Stimulated activated naive CD4-positive, alpha-beta T cell (primary cell): ENCODE results near the gene FGFR3.

Experiments
- DNase-seq, 6 experiments: peaks; one replicate each; lab custom pipeline; 2025; lab: John Stamatoyannopoulos, UW

FGFR3 gene

GRCh38 chr4:1756893-1757779 is 36.0 kb upstream of the FGFR3 start:
- DNase-seq, result no peak

GRCh38 chr4:1757836-1758235 is 35.3 kb upstream of the FGFR3 start:
- DNase-seq, result no peak

GRCh38 chr4:1758306-1759121 is 34.6 kb upstream of the FGFR3 start:
- no peak for DNase-seq

GRCh38 chr4:1759170-1759817 is 33.8 kb upstream of the FGFR3 start:
- no peak for DNase-seq

- no peak for DNase-seq
Measured at GRCh38 chr4:1759818-1760223, 33.3 kb upstream of the FGFR3 start.

DNA sequence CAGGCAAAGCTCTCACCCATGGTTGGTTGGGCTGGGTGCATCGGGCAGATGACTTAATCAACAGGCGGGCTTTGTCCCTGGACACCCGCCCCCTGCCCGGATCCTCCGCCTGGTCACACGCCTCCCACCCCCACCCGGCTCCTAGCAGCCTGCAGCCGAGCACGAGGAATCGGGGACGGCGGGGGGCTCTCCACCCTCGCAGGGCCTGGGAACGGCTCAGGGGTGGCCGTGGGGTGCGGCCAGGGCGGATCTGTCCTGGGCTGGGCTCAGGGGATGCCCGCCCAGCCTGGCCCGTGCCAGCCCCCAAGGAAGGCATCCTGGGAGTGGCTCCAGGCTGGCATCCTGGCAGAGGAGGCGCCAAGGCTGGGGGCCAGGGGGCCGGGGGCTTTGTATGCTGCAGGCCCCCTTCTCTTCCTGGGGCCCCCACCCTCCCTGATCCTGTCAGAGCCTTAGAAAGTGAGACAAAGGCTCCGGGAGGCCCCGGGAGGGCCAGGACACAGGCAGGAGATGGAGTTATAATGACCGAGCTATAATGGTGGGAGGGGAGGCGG is 32.5 kb upstream of the FGFR3 start:
- no peak for DNase-seq

GRCh38 chr4:1761130-1761689 is 31.9 kb upstream of the FGFR3 start:
- no peak for DNase-seq

DNA sequence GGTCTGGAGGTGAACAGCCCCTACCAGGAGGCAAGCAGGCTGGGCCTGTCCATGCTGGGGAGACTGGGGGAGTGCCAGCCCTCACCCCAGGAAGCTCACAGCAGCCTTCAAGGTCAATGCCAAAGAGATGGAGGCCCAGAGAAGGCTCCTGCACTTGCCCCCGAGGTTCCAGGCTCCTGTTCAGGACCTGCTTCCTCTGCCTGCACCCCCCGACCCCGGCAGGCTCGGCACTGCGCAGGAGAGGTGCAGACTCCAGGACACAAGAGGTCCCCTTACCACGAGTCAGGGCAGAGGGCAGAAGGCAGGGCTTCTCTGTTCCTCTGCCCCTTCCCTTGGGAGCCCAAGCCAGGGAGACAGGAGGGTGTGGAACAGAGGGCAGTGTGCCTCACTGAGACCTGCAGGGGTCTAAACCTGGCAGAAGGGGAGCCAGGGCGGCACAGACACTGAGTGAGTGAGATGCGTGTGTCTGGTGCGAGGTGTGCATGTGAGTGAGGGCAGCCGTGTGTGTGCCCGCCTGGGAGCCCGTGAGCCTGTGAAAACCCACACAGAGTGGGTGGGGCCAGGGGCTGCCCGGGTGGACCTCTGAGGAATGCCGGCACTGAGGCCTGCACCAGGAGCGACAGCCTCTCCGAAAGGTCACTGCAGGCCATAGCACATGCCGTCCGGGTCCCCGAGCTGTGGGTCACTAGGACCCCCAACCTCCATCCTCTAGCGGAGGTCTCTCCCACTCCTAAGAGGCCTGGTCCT is 30.7 kb upstream of the FGFR3 start:
- DNase-seq, result no peak

DNA sequence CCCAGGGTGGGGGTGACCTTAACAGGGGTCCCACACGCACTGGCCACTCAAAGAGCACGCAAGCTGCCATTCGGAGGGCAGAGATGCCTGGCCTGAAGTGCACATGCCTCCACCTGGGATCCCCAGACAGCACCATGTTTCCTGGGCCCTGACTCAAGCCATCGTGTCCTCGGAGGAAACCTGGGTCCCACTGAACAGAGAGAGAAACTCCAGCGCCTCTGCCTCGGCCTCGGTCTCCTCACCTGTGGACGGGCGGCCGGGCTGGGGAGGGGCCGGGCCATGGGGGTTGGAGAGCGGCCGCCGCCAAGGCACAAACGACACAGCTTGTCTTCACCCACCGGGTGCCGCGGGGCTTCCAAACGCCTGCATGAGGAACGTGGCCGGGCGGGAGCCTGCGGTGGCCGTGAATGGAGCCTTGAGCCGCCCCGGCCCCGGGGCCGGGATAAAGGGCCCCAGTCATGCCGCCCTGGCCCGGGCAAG is 30.0 kb upstream of the FGFR3 start:
- no peak for DNase-seq

DNA sequence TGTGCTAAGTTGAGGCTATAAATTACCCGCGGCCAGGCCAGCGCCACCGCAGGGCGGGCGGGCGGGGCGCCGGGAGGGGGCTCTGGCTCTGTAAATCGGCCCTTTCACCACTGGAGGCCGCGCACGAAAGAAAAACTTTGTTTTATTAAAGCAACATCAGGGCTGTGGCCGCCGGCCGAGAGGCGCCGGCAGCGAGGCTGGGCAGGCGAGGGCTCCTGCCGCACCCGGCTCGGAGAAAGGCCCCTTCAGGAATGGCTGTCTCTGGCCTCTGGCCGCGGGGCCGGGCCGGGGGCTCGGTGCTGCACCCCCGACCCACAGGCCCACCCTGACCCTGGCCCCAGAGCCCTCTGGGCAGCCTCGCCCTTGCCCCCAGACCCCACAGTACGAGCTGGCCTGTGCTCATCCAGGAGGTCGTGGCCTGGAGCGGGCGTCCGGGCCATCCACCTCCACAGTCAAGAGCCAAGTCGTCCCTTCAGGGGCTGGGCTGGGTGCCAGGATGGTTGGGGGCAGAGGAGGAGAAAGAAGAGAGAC is 29.5 kb upstream of the FGFR3 start:
- no peak for DNase-seq

DNA sequence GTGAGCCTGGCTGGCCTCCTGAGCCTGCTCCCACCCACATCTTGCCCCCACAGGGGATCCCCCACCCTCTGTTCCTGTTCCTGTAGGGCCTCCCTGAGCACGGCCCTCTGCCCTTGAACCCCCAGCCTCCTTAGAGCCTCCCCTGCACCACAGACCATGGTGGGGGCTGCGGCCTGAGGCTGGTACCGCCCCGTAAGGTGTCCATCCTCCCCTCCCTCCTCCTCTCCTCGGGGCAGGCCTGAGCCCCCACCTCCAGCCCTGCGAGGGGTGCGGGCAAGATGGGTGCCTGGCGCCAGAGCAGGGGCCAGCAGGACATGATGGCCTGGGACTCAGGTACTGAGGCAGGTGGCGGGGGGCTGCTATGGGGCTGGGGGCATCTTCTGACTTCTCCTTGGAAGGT is 28.4 kb upstream of the FGFR3 start:
- no peak for DNase-seq

DNA sequence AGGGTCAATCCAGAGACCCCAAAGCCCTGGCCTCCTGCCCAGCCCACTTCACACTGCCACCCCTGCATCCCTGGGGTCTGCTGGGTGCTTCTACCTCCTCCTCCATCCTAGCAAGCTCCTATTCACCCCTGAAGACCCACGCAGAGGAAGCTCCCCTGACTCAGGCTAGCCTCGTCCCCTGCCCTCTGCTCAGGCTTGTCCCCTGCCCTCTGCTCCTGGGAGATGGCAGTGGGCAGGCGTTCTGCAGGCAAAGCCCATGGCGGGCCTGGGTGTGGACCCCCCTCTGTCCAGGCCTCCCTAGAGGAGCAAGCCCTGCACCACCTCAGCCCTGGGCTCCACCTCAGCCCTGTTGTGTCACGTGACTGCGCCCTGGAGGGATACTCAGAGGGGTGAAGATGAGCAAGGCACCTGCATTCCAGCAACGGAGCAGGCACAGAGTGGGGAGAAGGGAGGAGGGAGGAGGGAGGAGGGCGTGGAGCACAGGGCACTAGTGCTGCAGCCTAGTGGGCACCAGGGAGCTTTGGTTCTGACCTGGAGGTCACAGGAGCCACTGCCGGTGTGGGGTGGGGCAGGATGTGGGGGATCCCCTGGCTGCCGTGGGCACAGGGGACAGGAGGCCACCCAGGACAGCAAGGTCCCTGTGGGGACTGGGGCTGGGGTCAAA is 27.6 kb upstream of the FGFR3 start:
- DNase-seq, result no peak

GRCh38 chr4:1766106-1767060 is 26.7 kb upstream of the FGFR3 start:
- no peak for DNase-seq

DNA sequence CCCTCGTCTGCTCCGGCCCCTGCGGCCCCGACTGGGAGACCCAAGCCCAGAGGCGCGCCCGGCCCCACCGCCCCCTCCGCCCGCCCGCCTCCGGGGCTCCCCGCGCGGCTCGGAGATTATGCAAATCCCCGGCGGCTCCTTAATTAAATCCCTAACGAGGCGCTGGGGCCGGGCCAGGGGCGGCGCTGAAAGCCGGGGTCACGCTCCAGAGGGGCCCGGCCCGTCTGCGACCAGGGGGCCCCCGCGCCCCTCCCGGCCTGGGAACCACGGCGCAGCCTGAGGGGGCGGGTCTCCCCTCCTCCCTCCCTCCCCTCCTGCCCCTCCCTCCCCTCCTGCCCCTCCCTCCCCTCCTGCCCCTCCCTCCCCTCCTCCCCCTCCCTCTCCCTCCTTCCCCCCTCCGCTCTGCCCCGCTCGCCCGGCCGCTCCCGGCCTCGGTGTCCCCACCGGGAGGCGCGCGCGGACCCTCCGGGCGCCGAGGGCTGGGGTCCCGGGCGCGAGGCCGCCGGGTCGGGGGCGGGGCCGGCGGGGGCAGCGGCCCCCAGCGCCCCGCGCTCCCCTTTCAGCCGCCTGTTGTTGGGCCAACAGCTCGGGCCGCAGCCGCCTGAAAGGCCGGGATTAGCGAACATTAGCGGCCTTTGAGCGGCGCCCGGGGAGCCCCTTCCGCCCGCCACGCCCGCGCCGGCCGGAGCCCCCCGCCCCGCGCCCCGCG is 25.9 kb upstream of the FGFR3 start:
- no peak for DNase-seq

DNA sequence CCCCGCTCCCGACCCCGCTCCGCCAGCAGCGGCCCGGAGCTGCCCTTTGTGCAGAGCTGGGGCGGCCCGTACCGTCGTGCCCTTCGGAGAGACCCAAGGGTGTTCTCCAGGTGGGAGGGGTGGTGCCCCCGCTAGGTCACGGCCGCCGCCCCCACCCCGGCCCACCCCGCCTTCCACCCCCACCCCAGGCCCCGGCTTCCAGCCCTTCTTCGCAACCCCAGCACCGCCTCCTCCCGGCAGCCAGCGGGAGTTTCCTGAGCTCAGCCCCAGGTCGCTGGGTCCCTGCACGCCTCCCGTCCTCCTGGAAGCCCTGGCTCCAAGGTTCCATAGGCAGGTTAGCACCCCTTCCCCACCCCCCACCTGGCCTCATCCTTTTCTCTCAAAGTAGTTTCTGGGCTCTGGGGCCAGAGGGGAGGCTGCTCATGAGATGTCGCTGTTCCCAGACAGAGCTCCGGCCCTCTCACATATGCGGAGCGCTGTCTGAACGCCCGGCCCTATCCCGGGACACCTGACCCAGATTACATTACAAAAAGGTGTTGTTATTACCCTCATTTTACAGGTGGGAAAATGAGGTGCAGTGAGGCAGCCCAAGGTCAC is 25.2 kb upstream of the FGFR3 start:
- no peak for DNase-seq

DNA sequence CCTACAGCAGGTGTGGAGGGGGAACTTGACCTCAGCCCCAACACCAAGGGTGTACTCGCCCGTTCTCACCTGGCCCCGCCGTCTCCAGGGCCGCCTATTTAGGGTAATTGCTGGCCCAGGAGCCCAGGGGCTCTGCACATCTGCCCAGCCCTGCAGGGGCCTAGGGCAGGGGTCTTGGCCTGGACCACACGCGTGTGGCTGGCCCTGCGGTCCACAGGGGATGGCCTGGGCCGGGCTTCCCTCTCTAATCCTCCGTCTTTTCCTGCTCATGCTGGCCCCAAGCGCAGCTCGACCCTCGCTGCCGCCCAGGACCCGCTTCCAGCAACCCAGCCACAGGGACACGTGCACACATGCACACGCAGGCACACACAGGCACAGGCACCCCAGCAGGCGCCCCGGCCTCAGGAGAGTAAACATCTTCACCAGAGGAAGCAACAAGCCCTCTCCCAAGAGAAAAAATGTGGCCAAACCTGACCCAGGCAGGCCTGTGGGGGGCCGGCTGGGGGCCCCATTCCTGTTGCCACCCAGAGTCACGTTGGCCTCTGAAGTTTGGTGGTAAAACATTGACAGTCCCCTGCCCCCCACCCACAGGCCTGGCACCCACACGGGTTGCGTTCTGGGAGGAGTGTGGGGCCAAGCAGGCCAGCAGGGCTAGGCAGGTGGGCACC is 24.6 kb upstream of the FGFR3 start:
- DNase-seq, result no peak

DNA sequence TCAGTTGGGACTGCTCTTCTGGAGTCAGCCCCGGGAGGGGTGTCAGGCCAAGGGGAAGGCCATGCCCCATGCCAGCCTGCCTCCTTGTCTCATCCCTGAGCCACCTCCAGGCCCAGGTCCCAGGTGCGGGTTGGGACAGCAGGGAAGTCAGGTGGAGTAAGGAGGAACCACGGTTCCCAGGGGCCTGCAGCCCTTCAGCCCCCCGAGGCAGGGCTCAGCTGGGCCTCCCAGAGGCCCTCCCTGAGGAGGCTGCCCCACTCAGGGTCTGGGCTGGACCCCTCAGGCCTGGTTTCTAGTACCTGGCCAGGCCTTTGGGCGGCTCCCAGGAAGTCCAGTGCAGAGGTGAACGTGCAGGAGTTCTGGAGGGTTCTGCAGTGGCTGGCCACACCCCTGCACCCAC is 23.4 kb upstream of the FGFR3 start:
- DNase-seq, result no peak

DNA sequence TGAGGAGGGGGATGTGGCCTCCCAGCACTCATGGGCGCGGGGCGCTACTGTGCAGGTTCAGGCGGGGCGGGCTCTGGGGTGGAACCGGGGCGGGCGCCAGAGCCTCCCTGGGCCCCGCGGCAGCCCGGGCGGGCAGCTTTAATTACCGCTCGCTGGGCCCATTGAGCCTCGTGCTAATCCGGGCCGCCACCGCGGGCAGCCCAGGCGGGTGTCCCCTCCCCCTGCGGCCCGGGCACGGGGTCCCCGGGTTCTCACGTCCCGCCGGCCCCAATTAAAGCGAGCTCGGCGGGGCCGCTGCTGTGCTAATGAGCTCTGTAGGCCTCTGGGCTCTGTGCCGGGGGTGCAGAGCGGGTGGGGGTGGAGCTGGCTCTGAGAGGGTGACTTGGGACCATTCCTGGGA is 22.8 kb upstream of the FGFR3 start:
- no peak for DNase-seq
